ENCODE data around the gene BACE1-AS.
"Not testable (repeated sequence)": the region's sequence is repeated elsewhere in the genome, so short reads cannot be mapped to it uniquely, and the experiment has no call there.

Gene BACE1-AS

DNA sequence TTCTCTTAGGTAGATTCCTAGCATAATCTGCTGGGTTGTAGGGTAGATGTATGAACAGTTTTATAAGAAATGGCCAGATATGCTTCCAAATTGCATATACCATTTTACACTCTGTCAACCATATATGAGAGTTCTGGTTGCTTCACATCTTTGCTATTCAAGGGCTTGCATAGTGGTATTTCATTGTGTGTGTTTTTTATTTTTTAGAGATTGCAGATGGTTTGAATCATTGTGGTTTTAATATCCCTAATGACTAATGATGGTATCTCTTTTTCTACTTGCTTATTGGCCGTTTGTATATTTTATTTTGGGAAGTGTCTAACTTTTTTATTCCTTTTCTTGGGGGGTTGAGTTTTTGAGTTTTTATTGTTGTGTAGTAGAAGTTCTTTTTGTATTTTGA lies 31.7 kb upstream of the BACE1-AS start:
- no peak overlapping the region for H3K27ac ChIP-seq
- TF ChIP-seq CTCF (IDR thresholded peaks at IDR 0.05), result no peak
- TF ChIP-seq ZFX (IDR thresholded peaks at IDR 0.05; ENCODE audit: borderline replicate concordance), result no peak

DNA sequence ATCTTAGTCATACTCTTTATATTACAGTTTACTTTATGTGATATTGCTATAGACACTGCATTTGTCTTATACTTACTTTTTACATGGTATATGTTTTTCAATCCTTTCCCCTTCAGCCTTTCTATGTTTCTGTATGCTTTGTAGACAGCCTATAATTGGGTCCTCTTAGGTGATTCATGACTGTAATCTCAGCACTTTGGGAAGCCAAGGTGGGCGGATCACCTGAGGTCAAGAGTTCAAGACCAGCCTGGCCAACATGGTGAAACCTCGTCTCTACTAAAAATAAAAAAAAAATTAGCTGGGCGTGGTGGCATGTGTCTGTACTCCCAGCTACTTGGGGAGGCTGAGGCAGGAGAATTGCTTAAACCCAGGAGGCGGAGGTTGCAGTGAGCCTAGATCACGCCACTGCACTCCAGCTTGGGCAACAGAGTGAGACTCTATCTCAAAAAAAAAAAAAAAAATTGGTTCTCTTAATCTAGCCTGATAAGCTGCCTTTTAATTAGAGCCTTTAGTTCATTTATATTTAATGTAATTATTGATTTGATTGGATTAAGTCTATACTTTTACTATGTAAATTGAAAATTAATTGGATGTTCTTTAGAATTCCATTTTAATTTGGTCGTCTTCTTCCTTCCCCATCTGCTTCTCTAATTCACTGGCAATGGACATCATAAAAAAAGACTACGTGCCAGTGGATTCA lies 26.4 kb upstream of the BACE1-AS start:
- H3K27ac ChIP-seq, result not testable (repeated sequence)

GRCh38 chr11:117265745-117266144 lies 25.4 kb upstream of the BACE1-AS start:
- TF ChIP-seq ZFX (IDR thresholded peaks at IDR 0.05; ENCODE audit: borderline replicate concordance), result no peak
- H3K27ac ChIP-seq, result no peak overlapping the region

DNA sequence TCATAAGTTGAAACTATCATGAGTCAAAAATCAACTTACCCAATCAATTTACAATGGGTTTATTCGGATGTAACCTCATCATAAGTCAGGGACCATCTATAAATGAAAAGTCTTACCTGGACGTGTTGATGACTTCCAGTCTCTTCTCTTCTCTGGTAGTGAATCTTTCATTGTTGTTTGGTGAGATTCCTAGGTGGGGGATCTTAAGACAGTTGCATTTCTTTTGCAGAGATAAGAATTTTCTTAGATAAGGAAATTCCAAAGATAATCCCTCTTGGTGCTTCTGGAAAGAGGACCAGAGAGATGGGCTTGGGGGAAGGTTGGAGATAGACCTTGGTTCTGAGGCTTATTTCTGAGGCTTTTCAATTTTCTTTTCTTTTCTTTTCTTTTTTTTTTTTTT lies 21.3 kb upstream of the BACE1-AS start:
- H3K27ac ChIP-seq, result no peak overlapping the region

DNA sequence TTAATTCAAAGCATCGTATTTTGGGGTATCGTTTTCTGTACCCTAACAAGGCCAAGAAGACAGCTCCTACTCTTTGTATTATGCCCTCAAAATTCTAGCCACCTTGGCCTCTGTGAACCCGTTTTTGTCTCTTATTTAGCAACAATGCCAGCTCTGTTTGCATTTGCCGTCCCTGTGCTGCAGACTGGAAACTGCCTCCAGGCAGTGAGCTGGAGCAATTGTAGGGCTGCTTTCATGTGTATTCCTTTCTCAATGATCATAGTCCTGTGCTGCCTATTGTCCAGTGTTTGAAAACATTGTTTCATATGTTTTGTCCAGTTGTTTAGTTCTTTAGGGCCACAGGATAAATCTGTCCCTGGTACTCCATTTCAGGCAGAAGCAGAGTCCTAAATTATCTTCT lies 19.9 kb upstream of the BACE1-AS start:
- TF ChIP-seq CTCF (IDR thresholded peaks at IDR 0.05) (no peak), ZFX (IDR thresholded peaks at IDR 0.05; ENCODE audit: borderline replicate concordance) (no peak)
- no peak overlapping the region for H3K27ac ChIP-seq

More for the DNA sequence above, 21.3 kb upstream of the BACE1-AS start:
- TF ChIP-seq ZFX (IDR thresholded peaks at IDR 0.05; ENCODE audit: borderline replicate concordance) (no peak), CTCF (IDR thresholded peaks at IDR 0.05) (no peak)

- not testable (repeated sequence) for H3K27ac ChIP-seq
Observed at GRCh38 chr11:117272175-117272574, 19.0 kb upstream of the BACE1-AS start.

DNA sequence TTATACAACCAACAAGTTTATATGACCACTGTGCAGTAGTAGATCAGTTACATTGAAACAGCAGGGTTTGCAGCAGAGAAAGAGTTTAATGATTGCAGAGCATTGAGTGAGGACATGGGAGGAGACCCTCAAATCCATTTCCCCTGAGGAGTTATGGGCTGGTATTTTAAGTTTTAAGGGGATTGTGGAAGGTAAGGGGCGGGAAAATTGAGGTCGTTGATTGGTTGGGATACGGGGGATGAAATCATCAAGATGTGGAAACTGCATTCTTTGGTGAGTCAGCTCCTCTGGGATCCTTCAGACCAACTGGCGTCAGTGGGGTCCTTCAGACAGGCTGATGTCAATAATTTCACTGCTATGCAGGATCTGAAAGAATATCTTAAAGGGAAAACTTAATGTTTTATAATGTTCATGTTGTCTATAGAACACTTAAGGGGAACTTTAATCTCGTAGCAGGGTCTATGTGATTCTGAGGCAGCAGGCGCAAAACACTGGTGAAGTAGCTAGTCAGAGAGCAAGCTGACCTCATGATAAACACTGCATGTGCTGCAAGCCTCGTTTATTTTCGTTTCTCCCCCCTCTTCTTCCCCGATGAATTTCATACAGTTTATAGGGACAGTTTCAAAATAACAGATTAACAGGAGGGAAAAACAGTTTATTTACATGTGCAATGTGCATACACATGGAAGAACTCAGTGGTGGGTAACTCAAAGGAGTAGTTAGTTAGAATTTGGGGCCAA lies 17.4 kb upstream of the BACE1-AS start:
- TF ChIP-seq CTCF (IDR thresholded peaks at IDR 0.05) (no peak), ZFX (IDR thresholded peaks at IDR 0.05; ENCODE audit: borderline replicate concordance) (no peak)
- H3K27ac ChIP-seq, result no peak overlapping the region

- H3K27ac ChIP-seq, result no peak overlapping the region
- TF ChIP-seq ZFX (IDR thresholded peaks at IDR 0.05; ENCODE audit: borderline replicate concordance) (no peak), CTCF (IDR thresholded peaks at IDR 0.05) (no peak)
Observed at GRCh38 chr11:117278347-117278746, 12.8 kb upstream of the BACE1-AS start.
